H4 (cell line): ENCODE measurements around the gene SEC14L1. TPM values are rescaled to one million over a fixed set of nuclear protein-coding genes. Genes with fewer than 3 reads are reported as not detected.

Source experiments
- DNase-seq: peaks from one replicate; pipeline ENCODE4 v3.0.0-alpha.2; 2015; ENCODE audit warnings: low spot score
- total RNA-seq: library from RNA; depleted of rRNA; stranded (reverse); fragments of >200 nt; shearing (Covaris generic); gene quantifications from 2 replicates; pipeline ENCODE4 v1.2.3, GENCODE V29; 2014

Gene SEC14L1
- total RNA-seq, 1 experiment from 2014 or later = 33.7 TPM

DNA sequence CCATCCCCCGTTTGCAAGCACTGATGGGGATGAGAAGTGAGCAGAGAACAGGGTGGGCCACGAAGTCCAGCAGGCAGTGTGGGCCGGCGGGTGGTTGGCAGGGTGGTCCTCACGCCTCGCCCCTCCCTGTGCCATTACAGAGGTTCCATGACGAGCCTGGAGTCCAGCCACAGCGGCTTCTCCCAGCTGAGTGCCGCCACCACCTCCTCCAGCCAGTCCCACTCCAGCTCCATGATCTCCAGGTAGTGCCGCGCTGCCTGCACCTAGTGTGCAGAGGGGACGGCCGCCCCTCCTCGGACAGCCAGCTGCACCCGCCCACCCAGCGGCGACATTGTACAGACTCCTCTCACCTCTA, 73.0 kb downstream of the SEC14L1 start:
- DNase-seq = no peak

DNA sequence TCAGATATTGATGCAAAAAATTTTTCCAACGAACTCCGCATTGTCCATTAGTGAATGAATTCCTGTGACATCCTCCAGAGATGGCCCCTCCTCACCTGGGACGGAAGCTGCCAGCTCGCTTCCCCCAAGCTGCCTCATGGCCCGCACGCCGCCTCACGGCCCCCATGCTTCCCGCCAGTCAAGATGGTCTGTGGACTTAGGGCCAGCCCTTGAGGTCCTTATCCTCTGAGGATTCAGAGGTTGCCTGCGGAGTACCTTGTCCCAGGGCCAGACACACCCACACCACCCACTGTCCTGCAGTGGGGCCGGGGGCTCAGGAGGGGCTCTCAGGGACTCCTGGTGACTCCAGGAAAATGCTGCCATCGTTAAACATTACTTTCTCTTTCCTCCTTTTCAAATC, 73.6 kb downstream of the SEC14L1 start:
- no peak for DNase-seq

DNA sequence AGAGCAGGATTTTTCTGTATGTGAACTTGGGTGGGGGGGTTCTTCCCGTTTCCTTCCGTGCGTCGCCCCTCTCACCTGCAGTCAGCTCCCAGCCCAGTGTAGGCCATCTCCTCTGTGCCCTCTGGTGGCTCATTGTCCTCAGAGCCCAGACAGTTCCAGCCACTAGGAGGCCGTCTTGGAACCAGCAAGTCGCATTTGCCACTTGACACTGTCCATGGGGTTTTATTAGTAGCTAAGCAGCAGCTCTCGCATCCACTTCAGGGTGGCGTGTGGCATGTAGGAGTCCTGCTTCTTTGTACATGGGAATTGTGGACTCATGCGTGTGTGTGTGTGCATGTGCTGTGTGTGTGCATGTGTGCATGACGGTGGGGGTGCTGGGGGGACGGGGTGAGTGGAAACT, 74.0 kb downstream of the SEC14L1 start:
- DNase-seq = peak; percentile 48

DNA sequence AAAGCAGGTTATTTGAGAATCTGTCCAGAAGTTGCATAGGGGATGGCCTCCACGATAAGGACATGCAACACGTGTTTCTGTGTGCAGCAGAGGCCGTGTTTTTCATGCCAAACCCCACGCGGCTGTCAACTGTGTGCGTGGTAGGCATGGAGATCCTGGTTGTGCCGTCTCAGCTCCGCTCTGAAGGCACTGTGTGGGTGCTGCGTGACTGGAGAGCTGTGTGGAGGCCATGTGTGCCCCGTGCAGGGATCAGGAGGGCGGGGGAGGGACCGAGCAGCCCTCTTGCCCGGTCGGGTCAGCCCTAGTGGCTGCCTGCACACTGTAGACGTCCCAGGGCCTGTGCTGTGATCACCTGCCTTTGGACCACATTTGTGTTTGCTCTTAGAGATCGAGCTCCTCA, 74.5 kb downstream of the SEC14L1 start:
- no peak for DNase-seq

DNA sequence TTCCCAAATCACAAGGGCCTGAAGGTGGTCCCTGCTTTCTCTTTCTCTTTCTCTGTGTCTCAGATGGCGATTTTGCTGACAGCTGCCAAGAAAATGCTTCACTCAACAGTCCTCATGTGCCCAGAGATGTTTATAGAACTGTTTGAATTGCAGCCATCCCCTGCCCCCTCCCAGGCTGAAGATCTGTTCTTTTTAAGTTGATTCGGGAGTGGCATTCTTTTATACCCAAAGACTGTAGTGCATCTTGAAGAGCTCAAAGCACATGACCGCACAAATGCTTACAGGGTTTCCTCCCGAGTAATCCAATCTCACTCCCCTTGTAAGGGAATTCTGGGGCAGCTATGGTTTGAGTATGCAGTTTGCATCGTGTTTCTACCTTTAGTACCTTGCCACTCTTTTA, 75.7 kb downstream of the SEC14L1 start:
- no peak for DNase-seq

DNA sequence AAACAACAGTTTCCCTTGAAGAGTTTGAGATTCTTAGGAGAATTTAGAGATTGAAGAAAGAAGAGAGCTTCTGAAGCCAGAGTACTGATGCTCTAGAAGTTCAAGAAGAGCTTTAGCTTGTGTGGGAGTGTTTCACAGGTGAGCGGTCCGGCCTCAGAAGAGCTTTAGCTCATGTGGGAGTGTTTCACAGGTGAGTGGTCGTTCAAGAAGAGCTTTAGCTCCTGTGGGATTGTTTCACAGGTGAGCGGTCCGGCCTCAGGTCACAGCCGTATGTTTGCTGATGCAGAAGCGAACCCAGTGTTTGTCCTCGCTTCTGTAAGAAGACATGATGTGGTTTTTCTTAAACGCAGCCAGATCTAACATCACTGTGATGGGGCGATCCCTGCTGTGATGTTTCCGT, 76.4 kb downstream of the SEC14L1 start:
- no peak for DNase-seq

DNA sequence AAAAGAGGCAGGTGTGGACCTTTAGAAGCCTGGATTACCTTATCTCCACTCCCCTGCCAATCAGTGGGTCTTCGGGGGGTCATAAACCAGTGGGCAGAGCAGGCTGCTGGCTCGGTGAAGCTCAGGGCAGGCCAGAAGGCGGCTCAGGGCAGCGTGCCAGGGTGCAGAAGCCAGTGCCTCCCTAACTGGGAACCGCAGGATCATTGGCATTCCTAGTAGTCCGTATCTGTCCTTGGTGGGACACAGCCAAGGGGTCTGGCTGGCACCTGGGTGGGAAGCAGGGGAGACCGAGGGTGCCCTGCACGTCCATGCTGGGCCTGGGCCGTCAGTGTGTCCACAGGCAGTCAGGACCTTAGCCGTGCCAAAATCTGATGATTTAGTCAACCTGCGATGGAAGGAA, 76.8 kb downstream of the SEC14L1 start:
- DNase-seq = no peak

DNA sequence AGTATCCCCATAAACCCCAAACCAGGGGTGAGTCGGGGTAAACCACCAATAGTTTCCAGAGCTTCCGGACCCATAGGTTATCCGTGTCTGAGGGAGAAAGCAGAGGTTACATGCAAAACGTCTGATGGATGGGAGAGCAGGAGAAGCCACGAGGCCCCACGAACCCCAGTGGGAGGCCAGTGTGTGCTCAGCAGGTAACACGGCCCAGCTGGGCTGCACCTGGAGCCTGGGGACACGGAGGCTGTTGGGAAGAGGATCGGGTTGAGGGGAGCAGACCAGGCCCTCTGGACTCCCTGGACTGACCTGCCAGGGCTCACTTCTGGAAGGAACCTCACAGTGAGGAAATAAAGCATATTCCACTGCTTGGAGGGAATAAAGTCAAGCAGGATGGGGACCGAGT, 78.1 kb downstream of the SEC14L1 start:
- DNase-seq = no peak

DNA sequence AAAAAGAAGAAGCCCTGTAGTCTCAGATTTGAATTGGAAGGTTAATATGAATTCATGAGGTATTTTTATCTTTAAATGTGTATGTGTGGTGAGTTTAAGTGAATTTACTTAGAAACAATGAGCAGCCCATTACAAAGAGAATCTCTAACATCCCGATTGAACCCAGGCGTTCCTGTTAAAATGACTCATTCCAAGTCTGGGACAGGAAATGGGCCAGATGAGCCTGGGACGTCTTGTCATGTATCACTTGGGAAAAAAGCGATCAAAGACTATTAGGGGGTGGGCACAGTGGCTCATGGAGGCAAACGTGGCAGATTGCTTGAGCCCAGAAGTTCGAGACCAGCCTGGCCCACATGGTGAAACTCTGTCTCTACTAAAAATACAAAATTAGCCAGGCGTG, 81.6 kb downstream of the SEC14L1 start:
- no peak for DNase-seq

DNA sequence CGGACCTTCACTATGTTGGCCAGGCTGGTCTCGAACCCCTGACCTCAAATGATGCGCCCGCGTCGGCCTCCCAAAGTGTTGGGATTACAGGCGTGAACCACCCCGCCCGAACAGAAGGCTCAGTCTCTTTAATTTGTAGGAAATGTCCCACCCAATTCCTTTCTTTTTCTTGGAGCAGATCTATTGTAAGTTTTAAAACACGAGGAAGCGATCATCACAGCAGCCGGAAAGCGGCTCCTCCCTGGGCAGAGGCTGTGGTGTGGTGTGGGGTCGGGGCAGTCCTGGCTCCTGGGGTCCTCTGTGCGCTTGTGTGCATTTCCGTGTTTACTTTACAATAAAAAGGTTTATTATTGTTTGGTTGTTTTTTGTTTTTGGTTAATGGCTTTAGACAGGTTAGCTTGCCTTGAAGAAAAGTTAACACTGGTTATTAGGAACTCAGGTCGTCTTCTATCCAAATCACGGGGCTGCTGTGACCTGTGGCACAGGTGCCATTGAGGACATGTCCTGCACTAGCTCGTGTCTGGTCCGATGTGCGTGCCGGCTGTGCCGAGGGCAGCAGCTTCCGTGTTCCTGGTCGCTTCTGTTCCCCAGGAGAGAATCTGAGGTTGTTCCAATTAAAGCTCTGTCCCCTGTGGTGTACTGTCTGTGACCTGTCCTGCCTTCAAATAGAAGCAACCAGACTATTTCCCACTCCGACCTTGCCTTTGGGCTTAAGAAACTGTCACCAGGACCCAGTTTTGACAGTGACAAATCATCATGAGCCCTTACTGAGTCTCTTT, 83.1 kb downstream of the SEC14L1 start:
- DNase-seq = no peak

DNA sequence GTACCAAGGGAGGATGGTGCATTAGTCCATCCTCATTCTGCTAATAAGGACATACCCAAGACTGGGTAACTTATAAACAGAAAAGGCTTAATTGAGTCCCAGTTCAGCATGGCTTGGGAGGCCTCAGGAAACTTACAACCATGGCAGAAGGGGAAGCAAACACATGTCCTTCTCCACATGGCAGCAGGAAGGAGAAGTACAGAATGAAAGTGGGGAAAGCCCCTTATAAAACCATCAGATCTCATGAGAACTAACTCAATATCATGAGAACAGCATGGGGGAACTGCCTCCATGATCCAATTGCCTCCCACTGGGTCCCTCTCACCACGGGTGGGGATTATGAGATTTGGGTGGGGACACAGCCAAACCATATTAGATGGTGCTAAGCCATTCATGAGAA, 84.5 kb downstream of the SEC14L1 start:
- no peak for DNase-seq

DNA sequence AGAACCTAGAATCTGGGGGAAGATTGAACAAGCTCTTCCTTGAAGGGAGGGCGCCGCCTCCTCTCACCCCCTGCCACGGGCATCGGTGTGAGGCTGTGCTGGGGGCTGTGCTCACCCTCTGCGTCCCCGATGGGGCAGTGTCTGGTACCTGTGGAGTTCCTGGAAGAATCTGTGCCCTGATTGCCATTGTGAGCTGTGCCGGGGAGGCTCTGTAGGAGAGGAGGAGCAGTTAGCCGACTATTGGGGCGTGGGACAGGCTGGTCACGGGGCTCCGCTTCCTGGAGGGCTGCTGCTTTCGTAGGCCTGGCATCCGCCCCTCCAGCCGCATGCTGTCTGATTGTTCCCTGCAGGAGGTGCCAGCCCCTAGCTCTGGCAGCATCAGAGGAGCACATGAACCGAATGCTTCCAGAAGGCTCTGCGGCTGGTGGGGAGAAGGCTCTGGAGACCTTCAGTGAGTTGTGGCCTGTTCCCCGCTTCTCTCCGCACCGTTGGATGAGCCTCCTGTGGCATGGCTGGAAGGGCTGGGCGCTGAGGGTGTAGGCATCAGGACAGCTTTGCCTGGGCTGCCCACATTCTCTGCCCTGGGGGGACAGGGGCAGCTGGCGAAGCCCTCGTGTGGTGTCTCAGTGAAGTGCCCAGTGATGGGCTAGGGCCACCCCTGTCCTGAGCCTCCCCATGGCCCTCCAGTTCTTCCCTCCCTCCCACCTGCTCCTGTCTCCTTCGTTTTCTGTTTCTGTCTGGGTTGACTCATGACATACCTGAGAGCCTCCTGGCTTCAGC, 86.9 kb downstream of the SEC14L1 start:
- DNase-seq = no peak

DNA sequence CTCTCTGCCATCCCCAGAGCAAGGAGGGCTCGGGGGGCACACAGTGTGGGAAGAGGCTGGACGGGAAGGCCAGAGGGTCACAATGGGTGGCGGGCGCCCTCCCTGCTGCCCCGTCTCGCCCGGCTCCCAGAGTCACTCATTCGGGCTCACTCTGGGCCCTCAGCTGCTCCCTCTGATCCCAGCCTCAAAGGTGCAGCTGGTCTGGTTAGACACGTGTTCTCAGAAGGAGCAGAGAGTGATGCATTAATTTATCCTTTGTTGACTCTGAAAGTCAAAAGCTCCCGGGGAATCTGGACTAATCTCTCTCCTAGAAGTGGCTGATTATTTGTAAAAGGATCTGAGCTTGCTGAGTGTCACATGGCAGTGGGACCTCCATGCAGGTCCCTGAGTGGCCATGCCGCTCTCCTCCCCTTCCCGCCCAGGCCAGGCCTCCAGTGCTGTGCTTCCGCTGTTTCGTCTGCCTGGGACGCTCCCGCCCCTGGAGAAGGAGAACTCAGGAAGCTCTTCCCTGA, 87.5 kb downstream of the SEC14L1 start:
- no peak for DNase-seq

DNA sequence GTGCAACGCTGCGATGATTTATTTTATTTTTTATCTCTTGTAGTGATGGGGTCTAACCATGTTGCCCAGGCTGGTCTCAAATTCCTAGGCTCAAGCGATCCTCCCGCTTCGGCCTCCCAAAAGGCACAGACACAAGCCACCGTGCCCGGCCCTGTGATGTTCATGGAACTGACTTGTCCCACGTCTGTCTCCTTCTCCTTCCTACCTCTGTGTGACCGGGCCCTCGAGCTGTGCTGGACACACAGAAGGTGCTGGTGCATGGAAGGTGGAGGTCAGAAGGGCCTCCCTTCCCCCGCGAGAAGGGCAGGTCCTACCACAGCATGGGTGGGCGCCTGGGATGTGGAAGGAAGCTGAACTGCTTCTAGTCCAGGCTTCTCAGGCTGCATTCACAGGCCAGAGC, 88.0 kb downstream of the SEC14L1 start:
- DNase-seq = no peak

DNA sequence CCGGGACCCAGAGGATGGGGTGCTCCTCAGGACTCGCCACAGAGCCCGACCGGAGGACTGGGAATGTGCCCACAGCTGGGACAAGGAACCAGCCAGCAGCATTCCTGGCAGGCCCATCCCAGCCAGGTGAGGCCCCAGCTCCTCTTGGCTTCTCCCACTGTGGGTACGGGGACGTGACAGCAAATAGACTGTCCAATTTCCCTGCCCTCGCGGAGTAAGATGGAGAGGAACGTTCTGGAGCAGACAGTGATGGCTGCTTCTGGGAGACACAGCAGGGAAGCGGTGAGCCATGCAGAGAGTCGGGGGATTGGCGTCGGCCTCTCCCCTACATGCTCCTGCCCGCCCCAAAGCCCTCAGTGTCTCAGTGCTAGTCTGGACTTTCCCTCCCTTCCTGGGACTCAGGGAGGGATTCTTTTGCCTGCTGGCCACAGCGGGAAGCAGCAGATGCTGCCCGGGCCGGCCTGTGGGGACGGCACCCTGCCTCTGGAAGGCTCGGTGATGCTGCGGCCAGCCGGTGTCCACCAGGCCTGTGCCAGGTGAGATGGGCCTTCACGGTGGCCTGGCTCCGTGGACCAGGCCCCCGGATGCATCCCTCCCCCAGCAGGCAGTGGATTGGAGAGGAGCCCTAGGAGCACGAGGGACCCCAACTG, 89.1 kb downstream of the SEC14L1 start:
- no peak for DNase-seq

DNA sequence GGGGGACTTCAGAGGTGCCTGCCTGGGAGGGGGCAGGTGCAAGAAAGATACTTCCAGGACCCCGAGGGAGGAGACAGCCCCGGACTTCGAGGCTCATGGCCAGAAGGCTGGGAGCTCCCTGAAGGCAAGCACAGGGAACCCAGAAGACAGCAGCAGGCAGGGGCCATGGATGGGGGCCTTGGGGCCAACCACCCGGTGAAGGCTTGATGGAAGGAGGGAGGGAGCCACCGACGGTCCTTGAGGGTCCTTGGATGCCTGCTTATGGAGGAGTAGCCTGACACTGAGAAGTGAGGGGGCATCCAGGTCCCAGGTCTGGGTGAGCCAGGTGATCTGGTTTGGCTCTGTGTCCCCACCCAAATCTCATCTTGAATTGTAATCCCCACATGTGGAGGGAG, 89.7 kb downstream of the SEC14L1 start:
- no peak for DNase-seq

DNA sequence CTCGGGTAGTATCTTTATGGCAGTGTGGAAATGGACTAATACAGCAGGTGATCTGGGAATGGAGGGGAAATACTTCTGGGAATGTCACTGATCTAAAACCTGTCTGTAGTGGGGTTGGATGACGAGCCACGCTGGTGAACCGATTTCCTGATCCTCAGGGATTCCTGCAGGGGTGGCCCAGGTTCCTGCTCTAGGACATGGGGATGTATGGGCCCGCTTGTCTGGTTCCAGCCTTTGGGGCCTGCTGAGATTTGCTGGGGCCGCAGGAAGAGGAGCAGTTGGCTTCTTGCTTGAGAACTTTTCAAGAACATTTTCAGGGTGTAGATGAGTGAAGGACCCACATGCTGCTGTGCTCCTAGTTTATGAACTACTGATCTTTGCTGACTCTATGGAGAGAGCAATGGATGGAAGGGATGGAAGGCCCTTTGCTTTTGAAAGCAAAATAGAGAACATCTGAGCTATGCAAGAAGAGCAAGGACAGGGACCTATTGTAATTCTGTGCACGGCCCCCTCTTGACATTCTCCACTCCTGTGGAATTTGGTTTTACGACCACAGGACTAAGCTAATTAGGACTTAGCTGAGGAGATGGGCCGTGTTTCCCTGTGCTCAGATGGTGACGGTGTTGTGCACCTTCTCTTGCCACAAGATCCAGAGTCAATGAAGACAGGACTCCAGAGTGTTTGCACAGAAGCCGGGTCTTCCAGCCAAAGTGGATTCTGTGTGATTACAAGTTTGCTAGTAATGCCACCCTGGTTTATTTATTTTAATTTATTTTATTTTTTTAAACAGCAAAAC, 90.5 kb downstream of the SEC14L1 start:
- DNase-seq = no peak

DNA sequence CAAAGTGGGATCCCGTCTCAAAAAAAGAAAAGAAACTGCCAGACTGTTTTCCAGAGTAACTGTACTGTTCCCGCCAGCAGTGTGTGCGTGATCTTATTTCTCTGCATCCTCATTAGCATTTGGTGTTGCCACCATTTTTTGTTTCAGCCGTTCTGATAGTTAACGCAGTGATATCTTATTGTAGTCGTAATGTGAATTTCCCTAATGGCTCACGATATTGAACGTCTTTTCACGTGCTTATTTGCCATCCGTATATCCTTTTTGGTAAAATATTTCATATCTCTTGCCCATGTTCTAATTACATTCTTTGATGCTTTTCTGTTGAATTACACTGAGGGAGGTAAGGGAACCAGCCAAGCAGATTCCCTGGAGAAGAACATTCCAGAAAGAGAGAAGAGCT, 92.4 kb downstream of the SEC14L1 start:
- DNase-seq = no peak

DNA sequence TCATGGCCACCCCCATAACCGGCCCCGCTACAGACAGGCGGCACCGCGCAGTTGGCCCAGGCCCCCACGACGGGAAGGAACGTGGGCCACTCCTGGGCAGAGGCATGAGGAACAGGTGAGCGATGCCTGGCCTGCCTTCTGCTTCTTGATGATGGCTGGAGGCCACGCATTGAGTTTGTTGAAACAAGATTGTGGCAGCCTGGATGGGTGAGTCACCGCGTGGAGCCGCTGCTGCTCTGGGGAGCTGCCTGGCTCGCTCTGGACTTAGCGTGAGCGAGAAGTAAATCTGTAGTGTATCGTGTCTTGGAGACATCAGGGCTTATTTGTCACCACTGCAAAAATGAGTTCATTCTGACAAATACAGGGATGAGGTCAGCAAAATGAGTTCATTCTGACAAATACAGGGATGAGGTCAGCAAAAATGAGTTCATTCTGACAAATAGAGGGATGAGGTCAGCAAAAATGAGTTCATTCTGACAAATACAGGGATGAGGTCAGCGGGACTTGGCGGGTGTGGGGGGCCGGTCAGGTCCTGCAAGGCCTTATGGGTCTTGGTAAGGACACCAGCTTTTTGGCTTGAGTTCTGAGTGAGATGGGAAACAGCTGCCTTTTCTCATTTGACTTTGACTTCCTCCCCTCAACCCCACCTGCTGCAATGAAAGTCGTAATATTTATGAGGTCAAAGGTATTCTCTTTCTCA, 93.0 kb downstream of the SEC14L1 start:
- DNase-seq = peak; percentile 78

DNA sequence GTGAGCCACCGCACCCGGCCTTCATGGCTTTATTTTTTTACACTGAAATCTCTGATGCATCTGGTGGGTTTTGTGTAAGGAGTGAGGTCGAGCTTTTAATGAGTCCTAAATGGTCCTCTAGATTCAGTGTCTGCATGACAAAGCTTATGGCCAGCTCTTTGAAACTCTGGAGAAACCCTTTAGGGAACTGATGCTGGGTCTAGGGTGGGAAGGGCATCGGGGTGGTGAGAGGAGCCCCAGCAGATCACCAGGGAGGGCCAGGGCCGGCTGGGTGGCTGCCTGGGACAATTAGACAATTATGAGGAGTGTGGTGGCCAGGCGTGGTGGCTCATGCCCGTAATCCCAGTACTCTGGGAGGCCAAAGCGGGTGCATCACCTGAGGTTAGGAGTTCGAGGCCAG, 93.9 kb downstream of the SEC14L1 start:
- no peak for DNase-seq

DNA sequence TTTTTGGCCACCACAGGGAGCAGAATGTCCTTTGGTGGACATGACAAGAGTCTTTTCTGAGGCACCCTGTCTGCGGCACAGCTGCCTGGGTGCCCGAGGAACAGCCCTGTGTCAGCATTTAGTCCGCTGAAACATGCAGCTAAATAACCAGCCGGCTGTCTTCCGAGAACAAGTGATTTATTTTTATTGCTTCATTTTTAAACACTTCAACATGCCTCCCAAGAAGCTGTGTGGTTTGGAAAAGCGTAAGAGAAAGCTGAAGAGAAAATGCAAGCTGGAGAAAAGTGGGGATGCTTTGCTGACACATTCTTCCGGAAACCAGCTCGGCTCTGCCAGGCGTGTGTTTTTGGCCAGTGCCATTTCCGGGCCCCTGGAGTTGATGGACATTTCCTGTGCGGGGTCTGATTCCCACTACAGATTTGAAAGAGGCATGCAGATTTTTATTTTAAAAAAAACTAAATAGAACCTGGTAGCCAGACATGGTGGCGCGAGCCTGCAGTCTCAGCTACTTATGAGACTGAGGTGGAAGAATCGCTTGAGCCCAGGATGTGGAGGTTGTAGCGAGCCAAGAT, 94.7 kb downstream of the SEC14L1 start:
- DNase-seq = peak; percentile 89
